GM18861 (cell line): ENCODE results near the gene IGSF8.

ENCODE experiments used
- ATAC-seq: cut with Tn5 transposase; IDR thresholded peaks from one replicate; pipeline ENCODE4 v1.9.1; 2021; ENCODE audit not compliant: unreplicated experiment

The IGSF8 gene

DNA sequence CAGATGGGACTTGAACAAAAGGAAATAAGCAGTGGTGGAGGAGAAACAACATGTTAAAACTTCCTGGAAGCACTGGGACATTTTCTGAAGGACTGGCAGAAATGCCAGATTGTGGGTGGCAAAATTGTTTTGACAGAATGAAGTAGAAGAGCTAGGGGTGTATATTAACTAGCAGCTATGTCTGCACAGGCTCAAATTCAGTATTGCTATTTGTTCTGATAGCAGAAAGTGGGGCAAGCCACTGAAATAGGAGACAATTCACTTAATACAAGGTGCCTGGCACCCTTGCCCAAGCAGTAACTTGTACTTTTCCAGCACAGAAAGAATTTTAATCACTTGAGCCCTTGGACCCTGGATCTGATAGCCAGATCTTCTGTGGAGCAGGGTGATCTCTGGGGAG is 54.9 kb downstream of the IGSF8 start:
- ATAC-seq = no peak
